NCI-H1105 treated with DMSO at 0.1 percent for 48 hours (cell line): ENCODE data around the gene RPTOR.
A peak's percentile ranks its signal among the peaks of the same experiment; 100 is the strongest.

Experiments
- DNase-seq: peaks from one replicate; lab custom pipeline; 2025; lab: John Stamatoyannopoulos, UW

Gene RPTOR

GRCh38 chr17:80998748-80999535 is 454.3 kb downstream of the RPTOR start:
- DNase-seq = no peak

GRCh38 chr17:80999536-81000333 is 455.1 kb downstream of the RPTOR start:
- DNase-seq = no peak

- no peak for DNase-seq
These were observed 455.6 kb downstream of the RPTOR start for GRCh38 chr17:81000334-81000630.

GRCh38 chr17:81000631-81001357 is 456.2 kb downstream of the RPTOR start:
- DNase-seq = no peak

GRCh38 chr17:81002013-81002384 is 457.4 kb downstream of the RPTOR start:
- DNase-seq = no peak

GRCh38 chr17:81002409-81003361 is 458.0 kb downstream of the RPTOR start:
- peak; percentile 85 for DNase-seq

- DNase-seq = no peak
These were observed 459.3 kb downstream of the RPTOR start for GRCh38 chr17:81003711-81004475.

- DNase-seq = no peak
These were observed 462.3 kb downstream of the RPTOR start for GRCh38 chr17:81006891-81007290.

- no peak for DNase-seq
These were observed 463.5 kb downstream of the RPTOR start for GRCh38 chr17:81008140-81008539.

- no peak for DNase-seq
These were observed 464.5 kb downstream of the RPTOR start for GRCh38 chr17:81009136-81009535.

- no peak for DNase-seq
These were observed 466.3 kb downstream of the RPTOR start for GRCh38 chr17:81010935-81011334.

- DNase-seq = no peak
These were observed 467.3 kb downstream of the RPTOR start for GRCh38 chr17:81011951-81012350.

GRCh38 chr17:81012574-81013447 is 468.2 kb downstream of the RPTOR start:
- no peak for DNase-seq

- DNase-seq = no peak
These were observed 469.0 kb downstream of the RPTOR start for GRCh38 chr17:81013642-81014041.

- DNase-seq = no peak
These were observed 470.5 kb downstream of the RPTOR start for GRCh38 chr17:81015136-81015535.
